DOHH2 (cell line): ENCODE measurements around the gene TNPO3.

Experiments
- H3F3A ChIP-seq: fragments of 200-600 bp; sonication (generic), shearing (Covaris generic); 2 replicates; pipeline ENCODE4 v1.6.0; 2016; ENCODE audit warnings: antibody characterized with exemption, mild to moderate bottlenecking; ENCODE audit not compliant: control insufficient read depth, insufficient read depth
- H3K27ac ChIP-seq: fragments of 200-600 bp; sonication (generic); 2 replicates; pipeline ENCODE4 v1.5.1; 2014; ENCODE audit warnings: low read depth, mild to moderate bottlenecking, low read length, moderate library complexity
- H3K27me3 ChIP-seq: fragments of 200-600 bp; sonication (generic); 2 replicates; pipeline ENCODE4 v1.6.1; 2014; ENCODE audit warnings: mild to moderate bottlenecking, low read length, mixed read lengths; ENCODE audit not compliant: control insufficient read depth
- H3K36me3 ChIP-seq: fragments of 200-600 bp; sonication (generic); 2 replicates; pipeline ENCODE4 v1.6.1; 2014; ENCODE audit warnings: mild to moderate bottlenecking, low read length, moderate library complexity, mixed read lengths; ENCODE audit not compliant: control insufficient read depth
- H3K4me1 ChIP-seq: fragments of 200-600 bp; sonication (generic); 2 replicates; pipeline ENCODE4 v1.6.1; 2014; ENCODE audit warnings: mild to moderate bottlenecking, low read length, mixed read lengths; ENCODE audit not compliant: control insufficient read depth
- H3K4me2 ChIP-seq: fragments of 200-600 bp; sonication (generic); 2 replicates; pipeline ENCODE4 v1.6.0; 2014; ENCODE audit warnings: mild to moderate bottlenecking, low read length, moderate library complexity
- H3K4me3 ChIP-seq: fragments of 200-600 bp; sonication (generic); 2 replicates; pipeline ENCODE4 v1.5.1; 2014; ENCODE audit warnings: mild to moderate bottlenecking, low read length, mixed read lengths
- H3K79me2 ChIP-seq: fragments of 200-600 bp; sonication (generic); 2 replicates; pipeline ENCODE4 v1.6.1; 2014; ENCODE audit warnings: mild to moderate bottlenecking, low read length, mixed read lengths; ENCODE audit not compliant: control insufficient read depth
- H3K9me2 ChIP-seq: fragments of 200-600 bp; sonication (generic); replicated peaks from 2 replicates; pipeline ENCODE4 v1.6.1; 2014; ENCODE audit warnings: mild to moderate bottlenecking, low read length, mixed read lengths; ENCODE audit not compliant: control insufficient read depth
- H3K9me3 ChIP-seq: fragments of 200-600 bp; sonication (generic); 2 replicates; pipeline ENCODE4 v1.6.1; 2014; ENCODE audit warnings: antibody characterized with exemption, low read length, mixed read lengths; ENCODE audit not compliant: control insufficient read depth, insufficient read depth
- H4K20me1 ChIP-seq: fragments of 200-600 bp; sonication (generic); 2 replicates; pipeline ENCODE4 v1.6.0; 2014; ENCODE audit warnings: low read depth, mild to moderate bottlenecking, antibody characterized with exemption, low read length, moderate library complexity; ENCODE audit not compliant: control insufficient read depth, insufficient read depth
- EZH2phosphoT487 ChIP-seq: fragments of 200-600 bp; sonication (generic); IDR thresholded peaks from 2 replicates; pipeline ENCODE4 v1.6.1; 2017; ENCODE audit warnings: borderline replicate concordance, mild to moderate bottlenecking, antibody characterized with exemption, low read length, moderate library complexity, mixed read lengths
- TF ChIP-seq, protein P1 (sequence below): fragments of 200-600 bp; sonication (generic); IDR thresholded peaks from one replicate; pipeline ENCODE4 v1.5.1; 2014; ENCODE audit warnings: antibody characterized with exemption, mild to moderate bottlenecking, low read depth, low read length; ENCODE audit not compliant: poor library complexity, severe bottlenecking

The TNPO3 gene

DNA sequence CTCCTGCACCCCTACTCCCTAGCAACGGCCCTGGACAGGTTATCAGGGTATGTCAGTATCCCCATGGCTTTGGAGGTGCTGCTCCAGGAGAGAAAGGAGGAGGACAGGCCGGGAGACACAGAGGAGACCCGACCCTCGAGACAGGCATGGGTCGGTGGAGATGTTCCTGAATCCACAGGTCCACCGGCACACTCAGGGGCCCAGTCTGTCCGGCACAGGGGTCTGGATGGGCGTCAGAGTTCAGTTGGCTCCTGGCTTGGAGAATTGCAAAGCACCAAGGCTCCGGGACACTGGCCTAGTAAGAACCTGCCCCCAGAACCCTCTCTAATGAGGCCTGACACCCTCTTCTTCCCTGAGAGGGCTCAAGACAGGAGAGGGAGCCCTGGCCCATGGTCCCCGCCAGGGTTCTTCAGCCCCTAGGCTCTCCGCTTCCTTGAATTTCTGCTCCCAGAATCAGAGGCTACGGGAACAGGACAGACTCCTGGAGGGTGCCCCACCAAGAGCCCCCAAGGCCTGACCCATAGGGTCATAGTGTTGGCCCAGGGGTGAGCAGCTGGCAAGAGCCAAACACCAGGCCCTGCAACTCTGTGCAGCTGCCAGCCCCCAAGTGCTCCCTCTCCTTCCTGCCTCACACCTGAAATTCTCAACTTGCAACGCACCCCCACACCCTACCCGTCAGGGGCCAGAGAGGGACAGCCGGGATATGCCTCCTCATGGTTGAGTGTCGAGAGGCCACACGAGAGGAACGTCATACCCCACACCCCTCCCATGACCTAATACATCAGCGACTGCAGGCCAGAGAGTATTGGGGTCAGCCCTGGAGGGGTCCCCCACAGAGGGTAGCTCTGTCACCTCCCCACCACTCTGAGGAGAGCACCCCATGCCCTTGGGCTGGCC is 122.7 kb downstream of the TNPO3 start:
- Histone ChIP-seq H3K36me3 (no peaks in the 10 kb centered on the region), H3K9me3 (no peaks in the 10 kb centered on the region), H3K79me2 (no peaks in the 10 kb centered on the region), H3K27me3 (peaks cover 16% of the 10 kb centered on the region), H3K9me2 (no peaks in the 10 kb centered on the region), H3F3A (peaks cover 9% of the 10 kb centered on the region), H3K4me3 (no peak overlapping the region), H4K20me1 (no peaks in the 10 kb centered on the region), H3K27ac (no peak overlapping the region), H3K4me1 (peaks cover 24% of the 10 kb centered on the region), H3K4me2 (peak overlapping the region; percentile 35)
- TF ChIP-seq, protein P1, sequence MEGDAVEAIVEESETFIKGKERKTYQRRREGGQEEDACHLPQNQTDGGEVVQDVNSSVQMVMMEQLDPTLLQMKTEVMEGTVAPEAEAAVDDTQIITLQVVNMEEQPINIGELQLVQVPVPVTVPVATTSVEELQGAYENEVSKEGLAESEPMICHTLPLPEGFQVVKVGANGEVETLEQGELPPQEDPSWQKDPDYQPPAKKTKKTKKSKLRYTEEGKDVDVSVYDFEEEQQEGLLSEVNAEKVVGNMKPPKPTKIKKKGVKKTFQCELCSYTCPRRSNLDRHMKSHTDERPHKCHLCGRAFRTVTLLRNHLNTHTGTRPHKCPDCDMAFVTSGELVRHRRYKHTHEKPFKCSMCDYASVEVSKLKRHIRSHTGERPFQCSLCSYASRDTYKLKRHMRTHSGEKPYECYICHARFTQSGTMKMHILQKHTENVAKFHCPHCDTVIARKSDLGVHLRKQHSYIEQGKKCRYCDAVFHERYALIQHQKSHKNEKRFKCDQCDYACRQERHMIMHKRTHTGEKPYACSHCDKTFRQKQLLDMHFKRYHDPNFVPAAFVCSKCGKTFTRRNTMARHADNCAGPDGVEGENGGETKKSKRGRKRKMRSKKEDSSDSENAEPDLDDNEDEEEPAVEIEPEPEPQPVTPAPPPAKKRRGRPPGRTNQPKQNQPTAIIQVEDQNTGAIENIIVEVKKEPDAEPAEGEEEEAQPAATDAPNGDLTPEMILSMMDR = no peak
- no peak for TF ChIP-seq EZH2phosphoT487

DNA sequence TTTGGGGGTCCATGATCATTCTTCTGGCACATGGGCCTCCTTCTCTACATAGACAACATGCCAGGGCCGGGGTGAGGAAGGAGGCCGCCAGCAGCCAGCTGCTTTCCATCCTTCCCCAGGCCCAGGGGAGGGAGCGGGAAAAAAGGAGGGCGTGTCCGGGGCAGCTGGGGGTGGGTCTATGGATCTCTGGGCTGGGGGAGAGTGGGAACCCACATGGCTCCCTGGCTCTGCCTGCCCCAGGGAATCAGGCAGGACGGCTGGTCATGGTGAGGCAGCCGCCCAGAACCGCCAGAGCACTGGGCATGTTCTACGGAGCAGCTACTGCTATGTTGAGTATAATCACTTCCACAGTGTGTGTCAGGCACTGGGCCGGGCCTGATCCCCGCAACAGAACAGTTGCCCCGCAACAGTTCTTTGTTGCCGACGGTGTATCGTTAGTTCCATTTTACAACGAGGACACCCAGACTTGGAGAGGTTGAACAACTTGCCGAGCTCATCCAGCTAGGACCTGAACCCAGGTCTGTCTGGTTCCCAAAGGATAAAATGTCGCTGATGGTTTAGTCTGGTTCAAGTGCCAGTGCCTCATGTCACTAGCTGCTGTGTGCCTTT is 123.6 kb downstream of the TNPO3 start:
- Histone ChIP-seq H3F3A (peaks cover 2% of the 10 kb centered on the region; the same call in 1 of the 2 replicates), H4K20me1 (no peaks in the 10 kb centered on the region), H3K27me3 (peaks cover 14% of the 10 kb centered on the region), H3K9me3 (no peaks in the 10 kb centered on the region), H3K4me3 (no peak overlapping the region), H3K9me2 (no peaks in the 10 kb centered on the region), H3K4me1 (peaks cover 24% of the 10 kb centered on the region), H3K36me3 (no peaks in the 10 kb centered on the region), H3K79me2 (no peaks in the 10 kb centered on the region), H3K27ac (no peak overlapping the region), H3K4me2 (no peak overlapping the region)
- TF ChIP-seq, protein P1 = no peak
- no peak for TF ChIP-seq EZH2phosphoT487

DNA sequence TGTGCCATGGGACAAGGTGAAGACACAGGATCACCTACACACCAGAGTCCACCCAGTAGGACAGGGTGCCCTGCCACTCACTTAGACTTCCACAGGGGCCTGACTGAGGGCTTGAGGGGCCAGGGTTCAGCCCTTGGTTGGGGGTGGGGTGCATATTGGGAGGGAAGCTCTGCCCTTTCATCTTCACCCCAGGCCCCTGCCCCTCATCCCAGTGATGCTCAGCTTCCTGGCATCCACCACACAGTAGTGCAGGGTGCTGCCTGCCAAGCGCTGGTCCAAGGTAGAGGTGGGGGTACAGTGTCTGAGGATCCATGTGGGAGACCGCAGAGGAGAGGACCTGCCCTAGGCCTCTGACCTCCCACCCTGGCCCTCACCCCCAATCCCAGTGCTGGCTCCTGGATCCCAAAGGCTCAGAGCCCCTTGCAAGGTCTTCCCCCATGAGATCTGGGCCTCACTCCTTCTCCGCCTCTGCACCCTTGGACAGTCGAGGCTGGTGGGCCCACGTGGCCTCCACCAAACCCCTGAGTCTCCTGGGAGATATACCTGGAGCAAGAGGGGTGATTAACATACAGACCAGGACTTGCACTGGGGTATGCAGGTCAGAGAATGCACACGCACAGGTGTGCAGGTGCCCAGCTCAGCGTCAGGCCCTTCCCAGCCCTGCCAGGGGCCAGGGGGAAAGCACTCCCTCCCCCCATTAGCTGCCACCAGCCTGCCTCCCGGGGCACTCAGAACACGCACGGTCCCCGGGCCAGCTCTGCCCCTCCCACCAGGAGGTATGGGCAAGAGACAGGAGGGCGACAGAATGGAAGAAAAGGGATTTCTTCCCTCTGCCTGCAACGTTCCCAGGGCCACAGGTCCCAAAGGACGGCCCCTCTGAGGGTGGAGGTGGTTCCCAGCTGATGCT is 125.8 kb downstream of the TNPO3 start:
- no peak overlapping the region for H3K4me3 ChIP-seq
- 0 out of 2 replicates have a peak, but pooled peaks cover 5% of the 10 kb centered on the region for H3F3A ChIP-seq
- H3K9me2 ChIP-seq = no peaks in the 10 kb centered on the region
- TF ChIP-seq, protein P1 = no peak
- no peak for TF ChIP-seq EZH2phosphoT487
- H3K27ac ChIP-seq = no peak overlapping the region
- H4K20me1 ChIP-seq = no peaks in the 10 kb centered on the region
- no peaks in the 10 kb centered on the region for H3K9me3 ChIP-seq
- H3K27me3 ChIP-seq = peaks cover 18% of the 10 kb centered on the region
- no peak overlapping the region for H3K4me2 ChIP-seq
- H3K36me3 ChIP-seq = no peaks in the 10 kb centered on the region
- no peaks in the 10 kb centered on the region for H3K79me2 ChIP-seq
- peaks cover 12% of the 10 kb centered on the region for H3K4me1 ChIP-seq
